ENCODE measurements around the gene YARS1.

GRCh38 chr1:32727876-32728275, 89.3 kb downstream of the YARS1 start:
- TF ChIP-seq CTCF (conservative IDR thresholded peaks at IDR 0.05) = no peak
- TF ChIP-seq EZH2 (IDR thresholded peaks at IDR 0.05; ENCODE audit: low read depth) = no peak

Data from PC-9 (cell line).